Measurements from ENCODE around the gene HDLBP. TPM values are rescaled to one million over a fixed set of nuclear protein-coding genes. Genes with fewer than 3 reads are reported as not detected.

The HDLBP gene
- total RNA-seq, 5 donors from 2014 or later (not counting 1 experiment from before 2014, with no cell fraction given): 130 to 184 (median 148) TPM

GRCh38 chr2:241228081-241228859, 87.2 kb downstream of the HDLBP start:
- H3K4me1 Mint-ChIP-seq: peaks cover 0 to 5% (median 0%) of the 10 kb centered on the region in 3 donors
- no peak for ATAC-seq (replicated peaks in 1 of 4)
- 95% methylated on average over 16 of the region's 26 CpGs for WGBS (ENCODE audit: insufficient coverage)
- Histone ChIP-seq H3K27ac (ENCODE audit: low read length) (no peak overlapping the region), H3K4me3 (ENCODE audit: control insufficient read depth in 1 of 2, extremely low read depth in 1 of 2, low read length in 1 of 2) (no peak overlapping the region), H3K27me3 (replicated peaks in 1 of 2; ENCODE audit: control insufficient read depth in 2 of 2, extremely low read depth in 1 of 2, insufficient read depth in 2 of 2, low read length in 1 of 2) (peaks cover 0 to 4% of the 10 kb centered on the region in 2 experiments), H3K4me1 (ENCODE audit: control insufficient read depth in 1 of 2, extremely low read depth in 1 of 2, insufficient read depth in 2 of 2, low read length in 2 of 2) (peaks cover 0 to 4% of the 10 kb centered on the region in 2 experiments), H3K36me3 (ENCODE audit: control insufficient read depth in 2 of 2, extremely low read depth in 1 of 2, insufficient read depth in 1 of 2, low read length in 1 of 2) (peaks cover 16 to 51% of the 10 kb centered on the region in 2 donors), H3K9me3 (no peaks in the 10 kb centered on the region)
- H3K9me3 Mint-ChIP-seq: no peaks in the 10 kb centered on the region
- no peak for DNase-seq
- no peaks in the 10 kb centered on the region for H3K27me3 Mint-ChIP-seq
- POLR2A ChIA-PET: no interaction called here
- no peak overlapping the region for H3K27ac Mint-ChIP-seq
- no peak overlapping the region for H3K4me3 Mint-ChIP-seq
- CTCF ChIA-PET: no interaction called here
- peaks cover 52% of the 10 kb centered on the region for H3K36me3 Mint-ChIP-seq

GRCh38 chr2:241227594-241227993, 87.9 kb downstream of the HDLBP start:
- ATAC-seq (replicated peaks in 1 of 4): no peak

GRCh38 chr2:241226723-241227572, 88.5 kb downstream of the HDLBP start:
- H3K4me1 ChIP-seq (ENCODE audit: control insufficient read depth in 1 of 2, extremely low read depth in 1 of 2, insufficient read depth in 2 of 2, low read length in 2 of 2): peaks cover 0 to 5% of the 10 kb centered on the region in 2 experiments
- POLR2A ChIA-PET: no interaction called here
- CTCF ChIA-PET: no interaction called here
- no peaks in the 10 kb centered on the region for H3K9me3 ChIP-seq
- no peak overlapping the region for H3K27ac Mint-ChIP-seq
- no peaks in the 10 kb centered on the region for H3K27me3 Mint-ChIP-seq
- peaks cover 0 to 8% of the 10 kb centered on the region in 2 experiments for H3K27me3 ChIP-seq (replicated peaks in 1 of 2; ENCODE audit: control insufficient read depth in 2 of 2, extremely low read depth in 1 of 2, insufficient read depth in 2 of 2, low read length in 1 of 2)
- H3K4me3 ChIP-seq (ENCODE audit: control insufficient read depth in 1 of 2, extremely low read depth in 1 of 2, low read length in 1 of 2): no peak overlapping the region
- no peaks in the 10 kb centered on the region for H3K9me3 Mint-ChIP-seq
- H3K36me3 ChIP-seq (ENCODE audit: control insufficient read depth in 2 of 2, extremely low read depth in 1 of 2, insufficient read depth in 1 of 2, low read length in 1 of 2): peaks cover 13 to 37% of the 10 kb centered on the region in 2 donors
- DNase-seq (no peak), ATAC-seq (replicated peaks in 1 of 4) (no peak)
- peaks cover 0 to 5% (median 0%) of the 10 kb centered on the region in 3 donors for H3K4me1 Mint-ChIP-seq
- 94% methylated on average over 13 of the region's 19 CpGs for WGBS (ENCODE audit: insufficient coverage)
- H3K36me3 Mint-ChIP-seq: peaks cover 41% of the 10 kb centered on the region
- no peak overlapping the region for H3K27ac ChIP-seq (ENCODE audit: low read length)
- H3K4me3 Mint-ChIP-seq: no peak overlapping the region

More at GRCh38 chr2:241227594-241227993, 87.9 kb downstream of the HDLBP start:
- H3K4me1 ChIP-seq (ENCODE audit: control insufficient read depth in 1 of 2, extremely low read depth in 1 of 2, insufficient read depth in 2 of 2, low read length in 2 of 2): peaks cover 0 to 5% of the 10 kb centered on the region in 2 experiments
- H3K9me3 ChIP-seq: no peaks in the 10 kb centered on the region
- DNase-seq: no peak
- no peak overlapping the region for H3K4me3 ChIP-seq (ENCODE audit: control insufficient read depth in 1 of 2, extremely low read depth in 1 of 2, low read length in 1 of 2)
- no peak overlapping the region for H3K27ac ChIP-seq (ENCODE audit: low read length)
- 100% methylated on average over 3 of the region's 8 CpGs for WGBS (ENCODE audit: insufficient coverage)
- no peak overlapping the region for H3K4me3 Mint-ChIP-seq
- POLR2A ChIA-PET: no interaction called here
- CTCF ChIA-PET: no interaction called here
- H3K36me3 Mint-ChIP-seq: peaks cover 46% of the 10 kb centered on the region
- peaks cover 0 to 5% (median 0%) of the 10 kb centered on the region in 3 donors for H3K4me1 Mint-ChIP-seq
- H3K9me3 Mint-ChIP-seq: no peaks in the 10 kb centered on the region
- H3K27me3 Mint-ChIP-seq: no peaks in the 10 kb centered on the region
- peaks cover 13 to 44% of the 10 kb centered on the region in 2 donors for H3K36me3 ChIP-seq (ENCODE audit: control insufficient read depth in 2 of 2, extremely low read depth in 1 of 2, insufficient read depth in 1 of 2, low read length in 1 of 2)
- H3K27me3 ChIP-seq (replicated peaks in 1 of 2; ENCODE audit: control insufficient read depth in 2 of 2, extremely low read depth in 1 of 2, insufficient read depth in 2 of 2, low read length in 1 of 2): peaks cover 0 to 8% of the 10 kb centered on the region in 2 experiments
- no peak overlapping the region for H3K27ac Mint-ChIP-seq

DNA sequence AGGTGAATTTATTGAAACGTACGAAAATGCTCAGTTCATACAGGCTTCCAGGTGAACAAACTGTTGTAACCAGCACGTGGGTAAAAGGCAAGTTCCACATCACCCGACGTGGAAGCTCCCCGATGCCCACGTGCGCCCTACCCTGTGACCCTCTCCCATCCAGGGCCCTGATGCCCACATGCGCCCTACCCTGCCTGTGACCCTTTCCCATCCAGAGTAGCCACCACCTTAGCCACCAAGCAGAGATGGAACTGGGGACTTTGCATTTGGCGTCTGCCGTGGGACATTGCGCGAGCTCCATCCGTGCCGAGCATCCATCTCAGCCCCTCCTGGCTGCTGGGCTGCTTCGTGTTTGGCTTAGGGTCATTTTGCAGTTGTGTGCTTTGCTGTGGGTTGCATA, 89.5 kb downstream of the HDLBP start:
- POLR2A ChIA-PET: no interaction called here
- ATAC-seq (replicated peaks in 1 of 4) (no peak), DNase-seq (no peak)
- Mint-ChIP-seq H3K4me1 (peaks cover 0 to 5% (median 0%) of the 10 kb centered on the region in 3 donors), H3K4me3 (no peak overlapping the region), H3K27me3 (no peaks in the 10 kb centered on the region), H3K36me3 (peaks cover 33% of the 10 kb centered on the region), H3K27ac (no peak overlapping the region), H3K9me3 (no peaks in the 10 kb centered on the region)
- H3K27ac ChIP-seq (ENCODE audit: low read length): no peak overlapping the region
- H3K36me3 ChIP-seq (ENCODE audit: control insufficient read depth in 2 of 2, extremely low read depth in 1 of 2, insufficient read depth in 1 of 2, low read length in 1 of 2): peaks cover 13 to 36% of the 10 kb centered on the region in 2 donors
- peaks cover 0 to 14% of the 10 kb centered on the region in 2 experiments for H3K27me3 ChIP-seq (replicated peaks in 1 of 2; ENCODE audit: control insufficient read depth in 2 of 2, extremely low read depth in 1 of 2, insufficient read depth in 2 of 2, low read length in 1 of 2)
- peaks cover 0 to 5% of the 10 kb centered on the region in 2 experiments for H3K4me1 ChIP-seq (ENCODE audit: control insufficient read depth in 1 of 2, extremely low read depth in 1 of 2, insufficient read depth in 2 of 2, low read length in 2 of 2)
- CTCF ChIA-PET: no interaction called here
- H3K4me3 ChIP-seq (ENCODE audit: control insufficient read depth in 1 of 2, extremely low read depth in 1 of 2, low read length in 1 of 2): no peak overlapping the region
- H3K9me3 ChIP-seq: no peaks in the 10 kb centered on the region
- WGBS (ENCODE audit: insufficient coverage): 96% methylated on average over 16 of the region's 16 CpGs

DNA sequence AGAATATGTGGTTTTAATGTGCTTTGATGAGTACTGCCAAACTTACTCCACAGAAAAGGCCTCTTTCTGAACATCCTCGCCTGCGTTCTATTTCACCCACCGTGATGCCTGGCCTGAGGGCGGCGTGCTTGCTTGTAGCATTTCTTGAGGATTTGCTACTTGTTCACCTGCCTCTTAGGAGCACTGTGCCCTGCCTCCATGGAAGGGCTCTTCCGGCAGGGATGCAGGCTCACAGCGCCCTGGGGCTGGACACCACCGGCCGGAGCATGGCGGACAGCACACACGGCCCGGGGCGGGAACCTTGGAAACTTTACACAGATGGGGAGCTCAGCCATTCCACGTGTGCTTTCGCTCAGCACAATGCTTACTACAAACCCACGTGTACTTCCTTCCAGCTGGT, 89.9 kb downstream of the HDLBP start:
- WGBS (ENCODE audit: insufficient coverage): 89% methylated on average over 15 of the region's 16 CpGs
- DNase-seq (no peak), ATAC-seq (replicated peaks in 1 of 4) (no peak)
- Mint-ChIP-seq H3K4me1 (peaks cover 0 to 5% (median 0%) of the 10 kb centered on the region in 3 donors), H3K36me3 (peaks cover 29% of the 10 kb centered on the region), H3K27ac (no peak overlapping the region), H3K27me3 (no peaks in the 10 kb centered on the region), H3K4me3 (no peak overlapping the region), H3K9me3 (no peaks in the 10 kb centered on the region)
- no peak overlapping the region for H3K4me3 ChIP-seq (ENCODE audit: control insufficient read depth in 1 of 2, extremely low read depth in 1 of 2, low read length in 1 of 2)
- H3K27me3 ChIP-seq (replicated peaks in 1 of 2; ENCODE audit: control insufficient read depth in 2 of 2, extremely low read depth in 1 of 2, insufficient read depth in 2 of 2, low read length in 1 of 2): peaks cover 0 to 14% of the 10 kb centered on the region in 2 experiments
- H3K36me3 ChIP-seq (ENCODE audit: control insufficient read depth in 2 of 2, extremely low read depth in 1 of 2, insufficient read depth in 1 of 2, low read length in 1 of 2): peaks cover 13 to 32% of the 10 kb centered on the region in 2 donors
- ChIA-PET CTCF (no interaction called here), POLR2A (no interaction called here)
- peaks cover 0 to 5% of the 10 kb centered on the region in 2 experiments for H3K4me1 ChIP-seq (ENCODE audit: control insufficient read depth in 1 of 2, extremely low read depth in 1 of 2, insufficient read depth in 2 of 2, low read length in 2 of 2)
- H3K27ac ChIP-seq (ENCODE audit: low read length): no peak overlapping the region
- no peaks in the 10 kb centered on the region for H3K9me3 ChIP-seq

DNA sequence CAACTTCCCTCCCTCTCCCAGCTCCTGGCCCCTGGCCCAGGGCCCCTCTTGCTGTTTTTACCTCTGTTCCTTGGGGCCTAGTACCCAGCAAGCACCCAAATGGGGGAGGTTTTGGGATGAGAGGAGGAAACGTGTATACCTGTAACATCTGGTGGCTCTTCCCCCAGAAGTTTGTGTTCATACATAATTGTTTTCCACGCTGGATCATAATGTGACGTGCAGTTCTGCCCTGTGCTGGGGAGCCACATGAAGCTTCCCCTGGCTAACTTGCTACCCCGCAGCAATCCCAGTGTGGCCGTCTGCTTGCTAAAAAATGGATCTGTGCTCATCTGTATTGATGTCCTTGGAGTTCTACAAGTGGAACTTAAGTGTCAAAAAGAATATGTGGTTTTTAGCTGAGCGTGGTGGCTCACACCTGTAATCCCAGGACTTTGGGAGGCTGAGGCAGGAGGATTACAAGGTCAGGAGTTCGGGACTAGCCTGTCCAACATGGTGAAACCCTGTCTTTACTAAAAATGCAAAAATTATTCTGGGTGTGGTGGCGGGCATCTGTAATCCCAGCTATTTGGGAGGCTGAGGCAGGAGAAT, 90.5 kb downstream of the HDLBP start:
- Mint-ChIP-seq H3K4me3 (no peak overlapping the region), H3K27ac (peak overlapping the region in 1 of 2 donors; percentile 52), H3K27me3 (no peaks in the 10 kb centered on the region), H3K36me3 (peaks cover 23% of the 10 kb centered on the region), H3K4me1 (peaks cover 0 to 5% (median 0%) of the 10 kb centered on the region in 3 donors), H3K9me3 (no peaks in the 10 kb centered on the region)
- 90% methylated on average over 7 of the region's 8 CpGs for WGBS (ENCODE audit: insufficient coverage)
- ChIA-PET CTCF (no interaction called here), POLR2A (no interaction called here)
- DNase-seq: no peak
- peaks cover 0 to 5% of the 10 kb centered on the region in 2 experiments for H3K4me1 ChIP-seq (ENCODE audit: control insufficient read depth in 1 of 2, extremely low read depth in 1 of 2, insufficient read depth in 2 of 2, low read length in 2 of 2)
- ATAC-seq (replicated peaks in 1 of 4): no peak
- no peaks in the 10 kb centered on the region for H3K9me3 ChIP-seq
- H3K27me3 ChIP-seq (replicated peaks in 1 of 2; ENCODE audit: control insufficient read depth in 2 of 2, extremely low read depth in 1 of 2, insufficient read depth in 2 of 2, low read length in 1 of 2): peaks cover 3 to 14% of the 10 kb centered on the region in 2 experiments
- H3K4me3 ChIP-seq (ENCODE audit: control insufficient read depth in 1 of 2, extremely low read depth in 1 of 2, low read length in 1 of 2): no peak overlapping the region
- peaks cover 12 to 26% of the 10 kb centered on the region in 2 donors for H3K36me3 ChIP-seq (ENCODE audit: control insufficient read depth in 2 of 2, extremely low read depth in 1 of 2, insufficient read depth in 1 of 2, low read length in 1 of 2)
- no peak overlapping the region for H3K27ac ChIP-seq (ENCODE audit: low read length)
